LNCaP clone FGC (cell line): ENCODE results near the gene OSBPL5.

ENCODE experiments used
- DNase-seq: peaks from one replicate; pipeline ENCODE4 v3.0.0-alpha.2; 2011; ENCODE audit warnings: low read depth
- H3K4me3 ChIP-seq: 2 replicates; pipeline ENCODE4 v1.5.1; 2011; ENCODE audit warnings: mild to moderate bottlenecking, low read depth, low read length, control low read depth
- CTCF ChIP-seq: IDR thresholded peaks from 2 replicates; pipeline ENCODE4 v1.5.1; 2012; ENCODE audit warnings: mild to moderate bottlenecking; ENCODE audit not compliant: control insufficient read depth, insufficient read depth; ENCODE audit errors: extremely low read depth

OSBPL5 gene

GRCh38 chr11:3044004-3044403, 121.1 kb downstream of the OSBPL5 start:
- H3K4me3 ChIP-seq, result no peak overlapping the region
- no peak for TF ChIP-seq CTCF
- no peak for DNase-seq

- TF ChIP-seq CTCF, result no peak
- no peak for DNase-seq
- H3K4me3 ChIP-seq, result no peak overlapping the region
Measured at GRCh38 chr11:3043315-3043871, 121.7 kb downstream of the OSBPL5 start.

GRCh38 chr11:3042496-3043314, 122.4 kb downstream of the OSBPL5 start:
- DNase-seq, result no peak
- TF ChIP-seq CTCF, result no peak
- H3K4me3 ChIP-seq, result no peak overlapping the region

- TF ChIP-seq CTCF, result no peak
- DNase-seq, result no peak
- no peak overlapping the region for H3K4me3 ChIP-seq
Measured at GRCh38 chr11:3041699-3042441, 123.2 kb downstream of the OSBPL5 start.

- H3K4me3 ChIP-seq, result no peak overlapping the region
- TF ChIP-seq CTCF, result no peak
Measured at GRCh38 chr11:3040881-3041280, 124.2 kb downstream of the OSBPL5 start.

GRCh38 chr11:3037945-3038271, 127.2 kb downstream of the OSBPL5 start:
- no peak for DNase-seq
- no peak for TF ChIP-seq CTCF

More at GRCh38 chr11:3040881-3041280, 124.2 kb downstream of the OSBPL5 start:
- no peak for DNase-seq

More at GRCh38 chr11:3037945-3038271, 127.2 kb downstream of the OSBPL5 start:
- no peak overlapping the region for H3K4me3 ChIP-seq
